OCI-LY1 (cell line): Measurements from ENCODE around the gene MNX1.

Experiments
- H2AFZ ChIP-seq: fragments of 200-600 bp; sonication (generic), shearing (Covaris generic); 2 replicates; pipeline ENCODE4 v1.6.0; 2014; ENCODE audit warnings: antibody characterized with exemption, mild to moderate bottlenecking, low read length
- H3F3A ChIP-seq: fragments of 200-600 bp; sonication (generic), shearing (Covaris generic); 2 replicates; pipeline ENCODE4 v1.6.0; 2014; ENCODE audit warnings: mild to moderate bottlenecking, antibody characterized with exemption, low read length, moderate library complexity; ENCODE audit not compliant: insufficient read depth
- H3K27ac ChIP-seq: fragments of 200-600 bp; sonication (generic); 2 replicates; pipeline ENCODE4 v1.5.1; 2014; ENCODE audit warnings: low read length, mixed run types, mild to moderate bottlenecking, low read depth; ENCODE audit not compliant: poor library complexity, severe bottlenecking
- H3K27me3 ChIP-seq: fragments of 200-600 bp; sonication (generic); 2 replicates; pipeline ENCODE4 v1.6.0; 2014; ENCODE audit warnings: antibody characterized with exemption, mild to moderate bottlenecking, low read length, moderate library complexity; ENCODE audit not compliant: insufficient read depth
- H3K36me3 ChIP-seq: fragments of 200-600 bp; sonication (generic); 2 replicates; pipeline ENCODE4 v1.6.1; 2014; ENCODE audit warnings: mild to moderate bottlenecking, antibody characterized with exemption, low read length, moderate library complexity, mixed read lengths; ENCODE audit not compliant: insufficient read depth
- H3K4me1 ChIP-seq: fragments of 200-600 bp; sonication (generic); 2 replicates; pipeline ENCODE4 v1.5.1; 2014; ENCODE audit warnings: mild to moderate bottlenecking, low read length, moderate library complexity; ENCODE audit not compliant: insufficient read depth, severe bottlenecking
- H3K4me2 ChIP-seq: fragments of 200-600 bp; sonication (generic), shearing (Covaris generic); 2 replicates; pipeline ENCODE4 v1.6.1; 2014; ENCODE audit warnings: low read length
- H3K4me3 ChIP-seq: fragments of 200-600 bp; sonication (generic); 2 replicates; pipeline ENCODE4 v1.5.1; 2014; ENCODE audit warnings: low read length, low read depth, mild to moderate bottlenecking, mixed read lengths; ENCODE audit not compliant: poor library complexity, severe bottlenecking
- H3K79me2 ChIP-seq: fragments of 200-600 bp; shearing (Covaris generic); 2 replicates; pipeline ENCODE4 v1.6.1; 2016; ENCODE audit warnings: mixed run types, low read length, mixed read lengths; ENCODE audit not compliant: insufficient read depth
- H3K9ac ChIP-seq: fragments of 200-600 bp; sonication (generic), shearing (Covaris generic); 2 replicates; pipeline ENCODE4 v1.6.1; 2014; ENCODE audit warnings: mild to moderate bottlenecking, low read length, mixed read lengths
- H3K9me2 ChIP-seq: fragments of 200-600 bp; sonication (generic), shearing (Covaris generic); 2 replicates; pipeline ENCODE4 v1.6.1; 2014; ENCODE audit warnings: low read depth, mild to moderate bottlenecking, low read length, mixed read lengths
- H3K9me3 ChIP-seq: fragments of 200-600 bp; shearing (Covaris generic); 2 replicates; pipeline ENCODE4 v1.6.1; 2014; ENCODE audit warnings: low read length, mixed read lengths
- H4K20me1 ChIP-seq: fragments of 200-600 bp; sonication (generic), shearing (Covaris generic); 2 replicates; pipeline ENCODE4 v1.6.0; 2016; ENCODE audit warnings: mild to moderate bottlenecking, low read length; ENCODE audit not compliant: insufficient read depth
- CTCF ChIP-seq: fragments of 200-600 bp; sonication (generic), shearing (Covaris generic); IDR thresholded peaks from 2 replicates; pipeline ENCODE4 v1.5.1; 2017; ENCODE audit warnings: mild to moderate bottlenecking, antibody characterized with exemption, low read length, moderate library complexity, mixed read lengths
- EZH2 ChIP-seq: fragments of 200-600 bp; sonication (generic), shearing (Covaris generic); IDR thresholded peaks from 2 replicates; pipeline ENCODE4 v1.8.0; 2017; ENCODE audit warnings: borderline replicate concordance, mixed run types, mild to moderate bottlenecking, antibody characterized with exemption, low read length, moderate library complexity, mixed read lengths

Gene MNX1

GRCh38 chr7:157017603-157018327 is 7.3 kb upstream of the MNX1 start:
- H3K4me3 ChIP-seq: no peak overlapping the region
- no peak for TF ChIP-seq CTCF
- TF ChIP-seq EZH2: no peak
- no peak overlapping the region for H3K9ac ChIP-seq
- H3F3A ChIP-seq: no peaks in the 10 kb centered on the region
- H3K36me3 ChIP-seq: no peaks in the 10 kb centered on the region
- no peak overlapping the region for H2AFZ ChIP-seq
- H3K79me2 ChIP-seq: no peaks in the 10 kb centered on the region
- no peaks in the 10 kb centered on the region for H3K9me2 ChIP-seq
- H3K9me3 ChIP-seq: no peaks in the 10 kb centered on the region
- no peaks in the 10 kb centered on the region for H3K4me1 ChIP-seq
- no peak overlapping the region for H3K4me2 ChIP-seq
- no peaks in the 10 kb centered on the region for H4K20me1 ChIP-seq
- H3K27me3 ChIP-seq: 0 out of 2 replicates have a peak, but pooled peaks cover 17% of the 10 kb centered on the region
- H3K27ac ChIP-seq: no peak overlapping the region

- Histone ChIP-seq H3K9me2 (no peaks in the 10 kb centered on the region), H3K9ac (no peak overlapping the region), H3K9me3 (no peaks in the 10 kb centered on the region), H3K4me1 (no peaks in the 10 kb centered on the region), H3K4me2 (no peak overlapping the region), H3K27me3 (0 out of 2 replicates have a peak, but pooled peaks cover 16% of the 10 kb centered on the region), H3F3A (no peaks in the 10 kb centered on the region), H3K36me3 (no peaks in the 10 kb centered on the region), H4K20me1 (no peaks in the 10 kb centered on the region), H3K4me3 (no peak overlapping the region), H3K27ac (no peak overlapping the region), H3K79me2 (no peaks in the 10 kb centered on the region), H2AFZ (no peak overlapping the region)
- TF ChIP-seq CTCF: no peak
- TF ChIP-seq EZH2: no peak
Measured at GRCh38 chr7:157017149-157017548, 6.7 kb upstream of the MNX1 start.

GRCh38 chr7:157016352-157017041 is 6.0 kb upstream of the MNX1 start:
- Histone ChIP-seq H4K20me1 (no peaks in the 10 kb centered on the region), H3F3A (no peaks in the 10 kb centered on the region), H3K27ac (no peak overlapping the region), H3K9ac (no peak overlapping the region), H3K9me3 (no peaks in the 10 kb centered on the region), H2AFZ (no peak overlapping the region), H3K9me2 (no peaks in the 10 kb centered on the region), H3K4me2 (no peak overlapping the region), H3K79me2 (no peaks in the 10 kb centered on the region), H3K36me3 (no peaks in the 10 kb centered on the region), H3K27me3 (0 out of 2 replicates have a peak, but pooled peaks cover 16% of the 10 kb centered on the region), H3K4me1 (peaks cover 4% of the 10 kb centered on the region), H3K4me3 (no peak overlapping the region)
- TF ChIP-seq EZH2 (no peak), CTCF (no peak)
